ENCODE results near the gene FERMT1. TPM values are rescaled to one million over a fixed set of nuclear protein-coding genes. Genes with fewer than 3 reads are reported as not detected.

The FERMT1 gene
- total and polyA plus RNA-seq, 2 donors (not counting 3 experiments of a cell fraction or from before 2014, with no cell fraction given), result 0.11 to 1.5 TPM

- H3K27ac ChIP-seq (ENCODE audit: insufficient read depth, low read depth, low read length), result no peak overlapping the region
- no TSS peak for BruUV-seq (replicated peaks)
- TF ChIP-seq MYC (IDR thresholded peaks at IDR 0.05; ENCODE audit: low read depth, low read length) (no peak), JUN (IDR thresholded peaks at IDR 0.05; ENCODE audit: borderline replicate concordance, insufficient read depth, insufficient read length, low read depth) (no peak)
- ChIA-PET POLR2A (no interaction called here), CTCF (interaction anchor here (1.1 to 1.3 kb wide), 2 partner anchors 9 to 11 kb away, joined by 3 to 4 read pairs; no protein-coding TSS in a partner anchor)
- intact Hi-C loops (cut with micrococcal nuclease) (no loop called here), dilution Hi-C loops (cut with MboI; ENCODE audit: extremely low pct_ligation_motif_present, low sequenced_read_pairs) (no loop called here)
- no peaks in the 10 kb centered on the region for H3K27me3 ChIP-seq (ENCODE audit: control insufficient read depth in 2 of 2, insufficient read depth in 2 of 2, low read length in 2 of 2)
- no peaks in the 10 kb centered on the region for H3K9me1 ChIP-seq (replicated peaks; ENCODE audit: control insufficient read depth, extremely low read depth, insufficient read depth, low read length)
- DNase-seq (ENCODE audit: low read depth, low spot score) (no peak), FAIRE-seq (no peak)
- no peak overlapping the region for H3K4me2 ChIP-seq (ENCODE audit: insufficient read depth, low read length)
- no peak overlapping the region for H2AFZ ChIP-seq (ENCODE audit: low read depth, low read length)
- H3K9ac ChIP-seq (replicated peaks; ENCODE audit: extremely low read depth, insufficient read depth, low read length), result no peak overlapping the region
- H3K4me1 ChIP-seq (ENCODE audit: control insufficient read depth, extremely low read depth, insufficient read depth, low read length), result no peaks in the 10 kb centered on the region
- no peaks in the 10 kb centered on the region for H4K20me1 ChIP-seq (replicated peaks; ENCODE audit: control insufficient read depth, extremely low read depth, insufficient read depth, low read length)
- H3K4me3 ChIP-seq (replicated peaks in 1 of 3; ENCODE audit: insufficient read depth in 1 of 3, low read depth in 1 of 3, low read length in 3 of 3), result no peak overlapping the region
- H3K36me3 ChIP-seq (ENCODE audit: control insufficient read depth in 2 of 2, extremely low read depth in 1 of 2, insufficient read depth in 2 of 2, low read length in 2 of 2), result no peaks in the 10 kb centered on the region
- no peaks in the 10 kb centered on the region for H3K79me2 ChIP-seq (ENCODE audit: control insufficient read depth, insufficient read depth, low read length)
- H3K9me3 ChIP-seq (replicated peaks; ENCODE audit: control insufficient read depth, insufficient read depth, low read length), result no peaks in the 10 kb centered on the region
These were observed 18.2 kb downstream of the FERMT1 start for GRCh38 chr20:6104493-6105188.

DNA sequence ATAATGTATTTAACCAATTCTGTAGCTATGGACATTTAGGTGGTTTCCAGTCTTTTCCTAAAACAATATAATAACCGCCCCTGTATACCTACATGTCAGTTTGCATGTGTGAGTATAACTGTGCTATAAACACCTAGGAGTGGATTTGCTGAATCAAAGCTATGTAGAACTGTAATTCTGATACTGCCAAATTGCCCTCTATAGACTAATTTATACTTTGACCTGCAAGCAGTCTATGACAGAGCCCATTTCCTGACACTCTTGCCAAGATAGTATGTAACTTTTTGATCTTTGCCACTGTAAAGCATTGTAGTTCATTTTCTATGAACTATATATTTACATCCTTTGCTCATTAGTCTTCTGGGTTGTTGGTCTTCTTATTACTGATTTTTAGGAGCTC is 19.5 kb downstream of the FERMT1 start:
- POLR2A ChIA-PET, result no interaction called here

More for the DNA sequence above, 19.5 kb downstream of the FERMT1 start:
- Histone ChIP-seq H3K9me1 (replicated peaks; ENCODE audit: control insufficient read depth, extremely low read depth, insufficient read depth, low read length) (no peaks in the 10 kb centered on the region), H3K4me1 (ENCODE audit: control insufficient read depth, extremely low read depth, insufficient read depth, low read length) (no peaks in the 10 kb centered on the region), H3K79me2 (ENCODE audit: control insufficient read depth, insufficient read depth, low read length) (no peaks in the 10 kb centered on the region), H3K9ac (replicated peaks; ENCODE audit: extremely low read depth, insufficient read depth, low read length) (no peak overlapping the region), H4K20me1 (replicated peaks; ENCODE audit: control insufficient read depth, extremely low read depth, insufficient read depth, low read length) (no peaks in the 10 kb centered on the region), H3K27me3 (ENCODE audit: control insufficient read depth in 2 of 2, insufficient read depth in 2 of 2, low read length in 2 of 2) (no peaks in the 10 kb centered on the region), H3K36me3 (ENCODE audit: control insufficient read depth in 2 of 2, extremely low read depth in 1 of 2, insufficient read depth in 2 of 2, low read length in 2 of 2) (no peaks in the 10 kb centered on the region), H3K4me3 (replicated peaks in 1 of 3; ENCODE audit: insufficient read depth in 1 of 3, low read depth in 1 of 3, low read length in 3 of 3) (no peak overlapping the region), H3K9me3 (replicated peaks; ENCODE audit: control insufficient read depth, insufficient read depth, low read length) (no peaks in the 10 kb centered on the region), H2AFZ (ENCODE audit: low read depth, low read length) (no peak overlapping the region), H3K27ac (ENCODE audit: insufficient read depth, low read depth, low read length) (no peak overlapping the region), H3K4me2 (ENCODE audit: insufficient read depth, low read length) (no peak overlapping the region)
- no TSS peak for BruUV-seq (replicated peaks)
- CTCF ChIA-PET, result interaction anchor here (0.6 to 1.1 kb wide), 2 partner anchors 8 to 1269 kb away, joined by 3 read pairs; no protein-coding TSS in a partner anchor
- intact Hi-C loops (cut with micrococcal nuclease) (no loop called here), dilution Hi-C loops (cut with MboI; ENCODE audit: extremely low pct_ligation_motif_present, low sequenced_read_pairs) (no loop called here)
- DNase-seq (ENCODE audit: low read depth, low spot score) (no peak), FAIRE-seq (no peak)
- TF ChIP-seq JUN (IDR thresholded peaks at IDR 0.05; ENCODE audit: borderline replicate concordance, insufficient read depth, insufficient read length, low read depth), result no peak
- TF ChIP-seq, protein P1, sequence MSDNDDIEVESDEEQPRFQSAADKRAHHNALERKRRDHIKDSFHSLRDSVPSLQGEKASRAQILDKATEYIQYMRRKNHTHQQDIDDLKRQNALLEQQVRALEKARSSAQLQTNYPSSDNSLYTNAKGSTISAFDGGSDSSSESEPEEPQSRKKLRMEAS (IDR thresholded peaks at IDR 0.05; ENCODE audit: insufficient read depth, insufficient read length), result no peak
- no peak for TF ChIP-seq MYC (IDR thresholded peaks at IDR 0.05; ENCODE audit: low read depth, low read length)
- no peak for TF ChIP-seq EZH2 (IDR thresholded peaks at IDR 0.05; ENCODE audit: borderline replicate concordance, low read depth, low read length, severe bottlenecking)
- TF ChIP-seq GATA2 (IDR thresholded peaks at IDR 0.05; ENCODE audit: insufficient read depth, insufficient read length, low read depth, low read length), result no peak
- no peak for TF ChIP-seq POLR2AphosphoS5 (IDR thresholded peaks at IDR 0.05; ENCODE audit: insufficient read depth, low read depth, low read length)
- no peak for TF ChIP-seq CTCF (IDR thresholded peaks at IDR 0.05; ENCODE audit: extremely low read depth in 1 of 2, insufficient read depth in 1 of 2, low read depth in 1 of 2, low read length in 2 of 2)
- TF ChIP-seq FOS (IDR thresholded peaks at IDR 0.05; ENCODE audit: borderline replicate concordance, insufficient read depth, low read length), result no peak
- TF ChIP-seq POLR2A (IDR thresholded peaks at IDR 0.05; ENCODE audit: low read depth, low read length), result no peak

Data from endothelial cell of umbilical vein (primary cell).